Transverse colon (tissue), 4 donors: ENCODE results near the gene SNRNP70.
A peak's percentile ranks its signal among the peaks of the same experiment; 100 is the strongest.
"Not testable (repeated sequence)": the region's sequence is repeated elsewhere in the genome, so short reads cannot be mapped to it uniquely, and the experiment has no call there.

Experiments used
- EP300 ChIP-seq: sonication (generic); formaldehyde crosslinking; IDR thresholded peaks from one replicate; pipeline ENCODE4 v1.6.1; 2017; ENCODE audit warnings: antibody characterized with exemption, low read depth
- POLR2A ChIP-seq: fragments of 450-650 bp; IDR thresholded peaks from one replicate; pipeline ENCODE4 v1.6.1; 2016; ENCODE audit warnings: antibody characterized with exemption, mild to moderate bottlenecking, moderate library complexity
- POLR2AphosphoS5 ChIP-seq, 3 donors: sonication (generic); formaldehyde crosslinking; IDR thresholded peaks; one replicate each; pipeline ENCODE4 v1.6.1; 2016; ENCODE audit warnings: antibody characterized with exemption in 3 of 3
- TF ChIP-seq, protein P1 (sequence below), 5 experiments: fragments of 200-600 bp in 3 of 5; fragments of 450-650 bp in 2 of 5; sonication (generic) in 3 of 5; IDR thresholded peaks; 1 replicate in 2 of 5; 2 replicates in 3 of 5; pipeline ENCODE4 v1.5.1; 2016 to 2017; ENCODE audit warnings: antibody characterized with exemption in 5 of 5, inconsistent platforms in 3 of 5, mild to moderate bottlenecking in 2 of 5, moderate library complexity in 1 of 5

DNA sequence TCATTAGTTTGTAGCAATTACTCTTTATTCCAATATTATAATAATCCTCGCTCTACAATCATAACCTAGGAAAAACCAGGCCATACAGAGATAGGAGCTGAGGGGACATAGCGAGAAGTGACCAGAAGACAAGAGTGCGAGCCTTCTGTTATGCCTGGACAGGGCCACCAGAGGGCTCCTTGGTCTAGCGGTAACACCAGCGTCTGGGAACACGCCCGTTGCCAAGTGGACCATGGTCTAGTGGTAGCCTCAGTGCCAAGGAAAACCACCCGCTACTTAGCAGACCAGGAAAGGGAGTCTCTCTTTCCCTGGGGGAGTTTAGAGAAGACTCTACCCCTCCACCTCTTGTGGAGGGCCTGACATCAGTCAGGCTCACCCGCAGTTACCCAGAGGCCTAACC lies 10.4 kb upstream of the SNRNP70 start:
- TF ChIP-seq, protein P1, sequence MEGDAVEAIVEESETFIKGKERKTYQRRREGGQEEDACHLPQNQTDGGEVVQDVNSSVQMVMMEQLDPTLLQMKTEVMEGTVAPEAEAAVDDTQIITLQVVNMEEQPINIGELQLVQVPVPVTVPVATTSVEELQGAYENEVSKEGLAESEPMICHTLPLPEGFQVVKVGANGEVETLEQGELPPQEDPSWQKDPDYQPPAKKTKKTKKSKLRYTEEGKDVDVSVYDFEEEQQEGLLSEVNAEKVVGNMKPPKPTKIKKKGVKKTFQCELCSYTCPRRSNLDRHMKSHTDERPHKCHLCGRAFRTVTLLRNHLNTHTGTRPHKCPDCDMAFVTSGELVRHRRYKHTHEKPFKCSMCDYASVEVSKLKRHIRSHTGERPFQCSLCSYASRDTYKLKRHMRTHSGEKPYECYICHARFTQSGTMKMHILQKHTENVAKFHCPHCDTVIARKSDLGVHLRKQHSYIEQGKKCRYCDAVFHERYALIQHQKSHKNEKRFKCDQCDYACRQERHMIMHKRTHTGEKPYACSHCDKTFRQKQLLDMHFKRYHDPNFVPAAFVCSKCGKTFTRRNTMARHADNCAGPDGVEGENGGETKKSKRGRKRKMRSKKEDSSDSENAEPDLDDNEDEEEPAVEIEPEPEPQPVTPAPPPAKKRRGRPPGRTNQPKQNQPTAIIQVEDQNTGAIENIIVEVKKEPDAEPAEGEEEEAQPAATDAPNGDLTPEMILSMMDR (IDR thresholded peaks at IDR 0.05) = peak; percentile 66 to 80 (median 74)
- TF ChIP-seq POLR2A; POLR2AphosphoS5 (IDR thresholded peaks at IDR 0.05); EP300: not testable (repeated sequence)
